LHCN-M2 (cell line): Measurements from ENCODE around the gene DARS1. TPM values are rescaled to one million over a fixed set of nuclear protein-coding genes. Genes with fewer than 3 reads are reported as not detected.

Source experiments
- DNase-seq: peaks from one replicate; pipeline ENCODE4 v3.0.0-alpha.2; 2012; ENCODE audit warnings: low read depth
- polyA plus RNA-seq: library from polyadenylated mRNA; unstranded; fragments of >200 nt; gene quantifications from one replicate; pipeline ENCODE4 v1.2.1, GENCODE V29; 2012; ENCODE audit warnings: missing spikeins
- total RNA-seq: library from RNA; depleted of rRNA; stranded (reverse); fragments of >200 nt; gene quantifications from 2 replicates; pipeline ENCODE4 v1.2.3, GENCODE V29; 2014; rRNA removed

Gene DARS1
- total RNA-seq = 97.5 and 98.0 TPM in 2 replicates
- 32.4 TPM for polyA plus RNA-seq

GRCh38 chr2:135985018-135985825 lies at the start of gene DARS1:
Gene DARS1 (minus strand): TSS chr2:135985626. CDS start chr2:135985468, 158 bp downstream.
- DNase-seq = peak; percentile 89

GRCh38 chr2:136034629-136035028 lies 49.2 kb upstream of the DARS1 start:
- no peak for DNase-seq

GRCh38 chr2:136032817-136033535 lies 47.5 kb upstream of the DARS1 start:
- no peak for DNase-seq

- DNase-seq = no peak
Measured at GRCh38 chr2:136032192-136032591, 46.8 kb upstream of the DARS1 start.

GRCh38 chr2:136031711-136032110 lies 46.3 kb upstream of the DARS1 start:
- no peak for DNase-seq

GRCh38 chr2:136030406-136030805 lies 45.0 kb upstream of the DARS1 start:
- no peak for DNase-seq

- no peak for DNase-seq
Measured at GRCh38 chr2:136029149-136029548, 43.7 kb upstream of the DARS1 start.

- no peak for DNase-seq
Measured at GRCh38 chr2:136028001-136028400, 42.6 kb upstream of the DARS1 start.

GRCh38 chr2:136027112-136027511 lies 41.7 kb upstream of the DARS1 start:
- no peak for DNase-seq

- no peak for DNase-seq
Measured at GRCh38 chr2:136025057-136025973, 39.9 kb upstream of the DARS1 start.

- DNase-seq = no peak
Measured at GRCh38 chr2:136024616-136025015, 39.2 kb upstream of the DARS1 start.

GRCh38 chr2:136024185-136024584 lies 38.8 kb upstream of the DARS1 start:
- no peak for DNase-seq

- no peak for DNase-seq
Measured at GRCh38 chr2:136023416-136023815, 38.0 kb upstream of the DARS1 start.

GRCh38 chr2:136022396-136023146 lies 37.1 kb upstream of the DARS1 start:
- DNase-seq = no peak

GRCh38 chr2:136021976-136022375 lies 36.5 kb upstream of the DARS1 start:
- DNase-seq = no peak

- no peak for DNase-seq
Measured at GRCh38 chr2:136021406-136021805, 36.0 kb upstream of the DARS1 start.

GRCh38 chr2:136020831-136021230 lies 35.4 kb upstream of the DARS1 start:
- no peak for DNase-seq

GRCh38 chr2:136019825-136020224 lies 34.4 kb upstream of the DARS1 start:
- no peak for DNase-seq

GRCh38 chr2:136019306-136019705 lies 33.9 kb upstream of the DARS1 start:
- DNase-seq = no peak

GRCh38 chr2:136017786-136018185 lies 32.4 kb upstream of the DARS1 start:
- DNase-seq = no peak

GRCh38 chr2:136016836-136017235 lies 31.4 kb upstream of the DARS1 start:
- no peak for DNase-seq
